Activated naive CD8-positive, alpha-beta T cell treated with anti-CD3 and anti-CD28 coated beads, Interleukin-2, amount 50 U/mL, for 24 hours (primary cell): ENCODE measurements around the gene SLC25A29.

Source experiments
- ATAC-seq: fragments of 150-1000 bp; cut with Tn5 transposase; one replicate; pipeline ENCODE4 v1.10.0; 2021
- DNase-seq: peaks from one replicate; pipeline ENCODE4 v3.0.0; 2021
- H3K27ac Mint-ChIP-seq: one replicate; pipeline ENCODE4 v1.8.0; 2021; ENCODE audit warnings: mild to moderate bottlenecking, mixed read lengths
- H3K27me3 Mint-ChIP-seq: one replicate; pipeline ENCODE4 v1.8.0; 2021; ENCODE audit warnings: mixed read lengths
- H3K36me3 Mint-ChIP-seq: one replicate; pipeline ENCODE4 v1.8.0; 2021; ENCODE audit warnings: low read depth, mixed read lengths
- H3K4me1 Mint-ChIP-seq: one replicate; pipeline ENCODE4 v1.8.0; 2021; ENCODE audit warnings: mixed read lengths
- H3K4me3 Mint-ChIP-seq: one replicate; pipeline ENCODE4 v1.8.0; 2021; ENCODE audit warnings: mild to moderate bottlenecking, moderate library complexity, mixed read lengths
- H3K9me3 Mint-ChIP-seq: one replicate; pipeline ENCODE4 v1.8.0; 2021; ENCODE audit warnings: mixed read lengths

The SLC25A29 gene

GRCh38 chr14:100274250-100274649 is 32.0 kb downstream of the SLC25A29 start:
- Mint-ChIP-seq H3K9me3 (no peaks in the 10 kb centered on the region), H3K36me3 (peaks cover 40% of the 10 kb centered on the region), H3K27ac (peak overlapping the region; percentile 78), H3K27me3 (no peaks in the 10 kb centered on the region), H3K4me3 (no peak overlapping the region), H3K4me1 (peaks cover 41% of the 10 kb centered on the region)
- no peak for DNase-seq
- ATAC-seq, result no peak

- Mint-ChIP-seq H3K27me3 (no peaks in the 10 kb centered on the region), H3K4me3 (no peak overlapping the region), H3K36me3 (peaks cover 37% of the 10 kb centered on the region), H3K27ac (no peak overlapping the region), H3K9me3 (no peaks in the 10 kb centered on the region), H3K4me1 (peaks cover 46% of the 10 kb centered on the region)
- DNase-seq (no peak), ATAC-seq (no peak)
Observed at GRCh38 chr14:100271247-100271939, 34.9 kb downstream of the SLC25A29 start.

GRCh38 chr14:100268591-100269207 is 37.5 kb downstream of the SLC25A29 start:
- H3K27ac Mint-ChIP-seq, result peak overlapping the region; percentile 17
- peaks cover 51% of the 10 kb centered on the region for H3K4me1 Mint-ChIP-seq

GRCh38 chr14:100267990-100268389 is 38.3 kb downstream of the SLC25A29 start:
- Mint-ChIP-seq H3K4me1 (peaks cover 55% of the 10 kb centered on the region), H3K27ac (no peak overlapping the region), H3K27me3 (no peaks in the 10 kb centered on the region), H3K4me3 (no peak overlapping the region), H3K9me3 (no peaks in the 10 kb centered on the region), H3K36me3 (peaks cover 38% of the 10 kb centered on the region)
- ATAC-seq, result no peak
- DNase-seq, result no peak

More at GRCh38 chr14:100268591-100269207, 37.5 kb downstream of the SLC25A29 start:
- Mint-ChIP-seq H3K27me3 (no peaks in the 10 kb centered on the region), H3K36me3 (peaks cover 34% of the 10 kb centered on the region), H3K9me3 (no peaks in the 10 kb centered on the region), H3K4me3 (no peak overlapping the region)
- DNase-seq (no peak), ATAC-seq (no peak)

- H3K9me3 Mint-ChIP-seq, result no peaks in the 10 kb centered on the region
- H3K27me3 Mint-ChIP-seq, result no peaks in the 10 kb centered on the region
- peak overlapping the region; percentile 30 for H3K27ac Mint-ChIP-seq
- no peak overlapping the region for H3K4me3 Mint-ChIP-seq
- DNase-seq (no peak), ATAC-seq (no peak)
- peaks cover 89% of the 10 kb centered on the region for H3K4me1 Mint-ChIP-seq
- peaks cover 39% of the 10 kb centered on the region for H3K36me3 Mint-ChIP-seq
Observed at GRCh38 chr14:100263141-100263540, 43.1 kb downstream of the SLC25A29 start.

GRCh38 chr14:100262545-100262944 is 43.7 kb downstream of the SLC25A29 start:
- DNase-seq (no peak), ATAC-seq (no peak)
- H3K36me3 Mint-ChIP-seq, result peaks cover 39% of the 10 kb centered on the region
- H3K27ac Mint-ChIP-seq, result peak overlapping the region; percentile 52
- no peaks in the 10 kb centered on the region for H3K9me3 Mint-ChIP-seq
- H3K4me1 Mint-ChIP-seq, result peaks cover 89% of the 10 kb centered on the region
- no peak overlapping the region for H3K4me3 Mint-ChIP-seq
- H3K27me3 Mint-ChIP-seq, result no peaks in the 10 kb centered on the region

- H3K4me3 Mint-ChIP-seq, result no peak overlapping the region
- H3K9me3 Mint-ChIP-seq, result no peaks in the 10 kb centered on the region
- H3K27me3 Mint-ChIP-seq, result no peaks in the 10 kb centered on the region
- DNase-seq, result no peak
- H3K27ac Mint-ChIP-seq, result peak overlapping the region; percentile 67
- peaks cover 36% of the 10 kb centered on the region for H3K36me3 Mint-ChIP-seq
- peaks cover 91% of the 10 kb centered on the region for H3K4me1 Mint-ChIP-seq
- ATAC-seq, result peak; percentile 70
Observed at GRCh38 chr14:100261621-100262020, 44.6 kb downstream of the SLC25A29 start.

GRCh38 chr14:100256339-100256895 is 49.8 kb downstream of the SLC25A29 start:
- DNase-seq (no peak), ATAC-seq (no peak)
- Mint-ChIP-seq H3K27me3 (no peaks in the 10 kb centered on the region), H3K4me1 (peaks cover 79% of the 10 kb centered on the region), H3K27ac (peak overlapping the region; percentile 21), H3K36me3 (peaks cover 13% of the 10 kb centered on the region), H3K9me3 (no peaks in the 10 kb centered on the region), H3K4me3 (no peak overlapping the region)

- Mint-ChIP-seq H3K9me3 (no peaks in the 10 kb centered on the region), H3K36me3 (peaks cover 24% of the 10 kb centered on the region), H3K4me3 (no peak overlapping the region), H3K4me1 (peaks cover 72% of the 10 kb centered on the region), H3K27ac (no peak overlapping the region), H3K27me3 (no peaks in the 10 kb centered on the region)
- DNase-seq (no peak), ATAC-seq (no peak)
Observed at GRCh38 chr14:100252684-100253083, 53.6 kb downstream of the SLC25A29 start.

GRCh38 chr14:100250732-100251465 is 55.3 kb downstream of the SLC25A29 start:
- H3K27me3 Mint-ChIP-seq, result no peaks in the 10 kb centered on the region
- ATAC-seq (no peak), DNase-seq (no peak)
- H3K27ac Mint-ChIP-seq, result no peak overlapping the region
- no peak overlapping the region for H3K4me3 Mint-ChIP-seq
- no peaks in the 10 kb centered on the region for H3K9me3 Mint-ChIP-seq
- H3K36me3 Mint-ChIP-seq, result peaks cover 21% of the 10 kb centered on the region
- peaks cover 72% of the 10 kb centered on the region for H3K4me1 Mint-ChIP-seq

- peak overlapping the region; percentile 28 for H3K4me3 Mint-ChIP-seq
- H3K27me3 Mint-ChIP-seq, result no peaks in the 10 kb centered on the region
- peaks cover 82% of the 10 kb centered on the region for H3K4me1 Mint-ChIP-seq
- no peaks in the 10 kb centered on the region for H3K9me3 Mint-ChIP-seq
- peaks cover 31% of the 10 kb centered on the region for H3K36me3 Mint-ChIP-seq
- H3K27ac Mint-ChIP-seq, result peak overlapping the region; percentile 15
- DNase-seq (no peak), ATAC-seq (peak; percentile 62)
Observed at GRCh38 chr14:100246809-100247428, 59.3 kb downstream of the SLC25A29 start.

- Mint-ChIP-seq H3K9me3 (no peaks in the 10 kb centered on the region), H3K27me3 (no peaks in the 10 kb centered on the region), H3K27ac (peak overlapping the region; percentile 77), H3K4me3 (peak overlapping the region; percentile 87), H3K4me1 (peaks cover 65% of the 10 kb centered on the region), H3K36me3 (peaks cover 33% of the 10 kb centered on the region)
- no peak for DNase-seq
- no peak for ATAC-seq
Observed at GRCh38 chr14:100243020-100243419, 63.2 kb downstream of the SLC25A29 start.

GRCh38 chr14:100241279-100241678 is 65.0 kb downstream of the SLC25A29 start:
- peak overlapping the region; percentile 88 for H3K27ac Mint-ChIP-seq
- H3K36me3 Mint-ChIP-seq, result peaks cover 40% of the 10 kb centered on the region
- H3K27me3 Mint-ChIP-seq, result no peaks in the 10 kb centered on the region
- peaks cover 67% of the 10 kb centered on the region for H3K4me1 Mint-ChIP-seq
- H3K4me3 Mint-ChIP-seq, result peak overlapping the region; percentile 87
- no peaks in the 10 kb centered on the region for H3K9me3 Mint-ChIP-seq
- ATAC-seq (no peak), DNase-seq (no peak)
